Measurements from ENCODE around the gene SETBP1.

Gene SETBP1

GRCh38 chr18:45050712-45051601 is 370.3 kb downstream of the SETBP1 start:
- no peak for DNase-seq

DNA sequence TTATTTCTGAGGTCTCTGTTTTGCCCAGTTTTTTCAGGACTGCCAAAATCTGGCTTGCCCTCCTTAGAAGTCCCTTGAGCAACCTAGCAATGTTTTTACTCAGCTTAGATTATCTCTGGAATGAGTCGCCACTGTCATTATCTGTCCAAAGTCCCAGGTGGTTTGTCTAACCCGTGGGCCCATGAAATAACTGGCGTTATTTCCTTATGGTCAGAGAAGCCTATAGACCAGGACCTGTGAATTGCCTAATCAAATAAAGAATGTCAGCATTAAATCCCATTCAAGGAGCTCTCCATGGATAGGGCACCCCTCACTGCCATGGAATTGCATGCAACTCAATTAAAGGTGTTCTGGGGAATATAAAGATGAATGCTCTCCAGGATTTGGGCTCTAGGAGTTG is 373.9 kb downstream of the SETBP1 start:
- DNase-seq: no peak

DNA sequence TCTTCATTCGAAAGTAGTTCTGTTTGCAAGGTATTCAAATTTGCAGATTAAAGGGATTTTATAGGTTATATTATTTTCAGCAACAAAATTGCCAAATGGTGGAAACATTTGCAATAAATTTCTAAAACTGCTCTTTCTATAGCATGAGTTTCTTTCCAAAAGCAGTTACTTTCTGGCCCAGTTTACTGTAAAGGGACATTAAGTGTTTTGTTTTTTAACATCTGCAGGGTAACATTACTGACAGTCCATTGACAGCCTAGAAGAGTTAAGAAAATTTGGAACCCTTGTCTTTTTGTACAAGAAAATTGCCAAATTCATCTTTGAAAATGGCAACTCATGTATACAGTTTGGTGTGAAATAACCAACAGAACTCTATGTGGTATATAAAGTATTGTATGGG is 375.1 kb downstream of the SETBP1 start:
- DNase-seq: no peak

DNA sequence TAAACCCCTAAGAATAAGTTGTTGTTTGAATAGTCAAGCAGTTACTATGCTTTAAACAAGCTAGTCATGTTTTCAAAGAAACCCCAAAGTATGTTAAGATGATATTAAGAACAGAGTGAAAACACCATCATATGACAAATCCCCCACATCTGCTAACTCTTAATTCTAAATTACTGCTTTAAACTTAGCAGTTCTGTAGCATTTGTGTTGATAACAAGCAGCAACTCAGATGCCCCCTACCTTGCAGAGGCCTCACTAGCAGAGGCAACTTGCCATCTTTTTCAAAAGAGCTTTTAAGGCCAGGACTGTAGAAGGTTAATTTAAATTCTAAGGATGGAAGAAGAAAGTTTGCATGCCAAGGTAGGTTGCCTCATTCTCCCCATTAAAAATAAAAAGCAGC is 376.2 kb downstream of the SETBP1 start:
- no peak for DNase-seq

DNA sequence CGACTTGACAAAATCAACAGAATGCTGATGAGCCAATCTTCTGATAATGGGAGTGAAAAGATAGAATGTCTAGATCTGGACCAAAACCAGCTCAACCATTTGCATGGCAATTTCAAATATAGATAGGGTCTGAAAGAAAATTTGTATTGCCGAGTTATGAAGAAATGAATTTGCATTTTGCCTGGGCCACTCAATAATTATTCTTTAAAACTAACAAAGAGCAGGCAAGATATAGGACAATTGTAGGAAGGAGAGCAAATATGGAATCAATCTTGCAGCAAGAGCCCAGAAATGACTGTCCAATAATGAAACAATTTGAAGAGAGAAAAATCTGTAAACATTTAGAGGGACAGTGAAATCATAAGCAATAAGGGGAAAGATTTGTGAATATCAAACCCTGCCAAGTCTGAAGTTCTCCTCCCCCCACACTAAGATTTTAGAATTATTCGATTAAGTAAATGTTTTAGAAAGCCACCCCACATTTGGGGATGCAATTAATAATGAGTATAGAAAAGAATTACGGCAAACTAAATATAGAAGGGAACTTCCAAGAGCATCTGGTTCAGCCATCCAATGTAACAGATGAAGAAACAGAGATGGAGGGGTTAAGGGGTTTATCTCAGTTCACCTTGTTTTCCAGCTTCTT is 377.4 kb downstream of the SETBP1 start:
- no peak for DNase-seq

DNA sequence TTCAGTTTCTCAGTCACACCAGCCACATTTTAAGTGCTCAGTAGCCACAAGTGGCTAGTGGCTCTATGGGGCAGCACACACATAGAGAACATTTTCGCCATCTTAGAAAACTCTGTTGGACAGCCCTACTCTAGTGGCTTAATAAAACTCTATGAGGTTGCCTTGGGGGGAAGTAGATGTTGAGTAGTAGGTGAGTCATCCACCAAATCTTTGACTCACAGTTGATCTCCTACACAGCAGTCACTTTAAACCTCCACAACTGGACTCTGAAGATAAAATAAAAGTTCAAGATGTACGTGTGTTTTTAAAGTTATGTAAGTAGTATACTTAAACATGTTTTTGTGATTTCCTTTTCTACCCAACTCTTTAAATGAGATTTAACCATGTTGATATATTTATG is 379.0 kb downstream of the SETBP1 start:
- DNase-seq: no peak

DNA sequence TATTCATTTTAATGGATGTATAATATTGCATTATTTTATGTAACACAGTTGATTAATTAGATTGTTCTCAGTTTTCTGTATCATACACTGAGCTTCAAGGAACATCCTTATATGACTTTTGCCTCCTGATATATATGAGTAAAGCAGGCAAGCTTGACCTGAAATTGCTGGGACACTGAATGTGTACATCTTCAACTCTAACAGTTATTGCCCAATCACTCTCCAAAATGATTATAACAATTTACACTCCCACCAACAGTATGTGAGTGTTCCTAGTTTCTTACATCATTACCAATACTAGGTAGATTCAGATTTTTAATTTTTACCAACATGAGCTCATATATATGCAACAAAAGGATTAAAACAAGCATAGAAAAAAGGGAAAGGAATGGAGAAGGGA is 379.4 kb downstream of the SETBP1 start:
- no peak for DNase-seq

DNA sequence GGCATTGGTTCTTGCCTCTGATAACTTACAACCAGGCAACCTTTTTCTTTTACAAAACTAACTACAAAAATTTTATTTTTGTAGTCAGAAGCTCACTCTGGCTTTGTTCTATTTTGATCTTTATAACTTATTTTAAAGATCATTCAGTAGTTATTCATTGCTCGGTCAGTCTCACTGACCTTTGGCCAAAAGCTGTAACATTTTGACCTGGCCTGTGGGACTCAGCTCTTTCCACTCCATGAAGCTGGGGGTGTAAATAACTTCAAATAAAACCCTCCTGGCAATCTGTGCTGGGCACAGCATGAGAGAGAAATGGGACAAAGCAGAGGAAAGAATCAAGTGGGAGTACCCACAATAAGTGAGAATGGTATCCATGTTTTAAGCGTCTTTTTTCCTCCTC is 380.7 kb downstream of the SETBP1 start:
- DNase-seq: no peak

- DNase-seq: no peak
Measured at GRCh38 chr18:45063246-45064038, 382.8 kb downstream of the SETBP1 start.

- no peak for DNase-seq
Measured at GRCh38 chr18:45066210-45066609, 385.5 kb downstream of the SETBP1 start.

DNA sequence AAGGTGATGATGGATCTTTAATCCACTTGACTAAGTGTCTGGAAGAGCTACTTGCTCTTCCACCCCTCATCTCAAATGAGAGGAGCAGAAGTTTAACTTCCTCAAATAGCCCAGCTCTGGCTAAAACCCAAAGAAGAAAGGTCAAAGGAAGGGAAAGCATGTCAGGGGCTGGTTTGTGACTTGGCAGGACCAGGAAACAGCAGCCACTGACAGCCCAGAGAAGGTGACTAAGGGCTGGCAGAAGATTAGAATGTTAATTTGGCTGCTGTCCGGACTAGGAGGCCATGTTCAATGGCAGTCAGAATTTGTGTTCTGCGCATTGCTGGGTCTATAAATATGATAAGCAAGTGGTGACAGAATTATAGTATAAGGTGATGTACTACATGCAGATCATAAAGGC is 386.2 kb downstream of the SETBP1 start:
- DNase-seq: no peak

- DNase-seq: no peak
Measured at GRCh38 chr18:45068400-45069094, 387.9 kb downstream of the SETBP1 start.

DNA sequence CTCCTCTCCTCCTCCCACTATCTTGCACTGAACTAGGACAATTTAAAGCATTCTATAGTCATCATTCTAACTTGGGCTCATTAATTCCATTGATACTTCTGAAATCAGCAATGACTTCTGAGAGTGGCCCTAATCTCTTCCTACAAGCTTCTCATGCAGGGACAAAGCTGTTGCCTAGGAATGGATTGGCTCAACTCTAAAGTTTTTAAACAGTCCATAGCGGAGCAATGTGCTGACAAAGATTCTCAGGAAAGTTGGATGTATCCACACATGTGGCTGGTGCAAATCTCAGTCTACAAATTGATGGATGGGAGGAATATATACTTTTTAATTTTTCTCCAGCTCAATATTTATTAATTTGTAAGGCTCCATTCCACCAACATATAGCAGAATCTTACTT is 388.9 kb downstream of the SETBP1 start:
- no peak for DNase-seq

GRCh38 chr18:45071956-45072355 is 391.3 kb downstream of the SETBP1 start:
- no peak for DNase-seq

GRCh38 chr18:45073556-45073955 is 392.9 kb downstream of the SETBP1 start:
- DNase-seq: no peak

DNA sequence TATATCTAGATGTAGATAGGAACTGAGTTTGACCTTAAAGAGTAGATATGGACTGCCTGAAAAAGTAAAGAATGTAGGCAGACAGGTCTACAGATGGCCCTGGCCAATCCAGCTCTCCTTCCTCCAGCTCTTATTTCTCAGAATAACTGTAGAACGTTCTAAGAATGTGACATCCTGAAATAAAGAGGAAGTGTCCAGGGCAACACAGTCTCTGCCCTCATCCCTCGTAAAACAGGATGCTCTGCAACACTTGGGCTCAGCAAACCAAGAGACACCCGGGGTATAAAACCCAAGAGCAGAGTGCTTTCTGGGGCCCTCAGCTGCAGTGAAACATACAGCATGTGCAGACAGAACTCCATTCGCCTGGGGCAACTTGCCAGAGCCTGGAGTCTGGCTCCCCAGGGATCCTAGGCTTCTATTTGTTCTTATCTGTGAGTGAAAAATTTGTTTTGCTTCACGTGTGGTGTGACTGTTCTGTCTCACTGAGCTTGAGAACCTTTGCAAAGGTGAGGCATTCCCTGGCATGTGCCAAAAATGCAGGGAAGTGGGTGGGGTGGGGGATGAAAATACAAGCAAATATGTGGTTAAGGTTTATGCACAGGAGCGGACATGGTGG is 401.0 kb downstream of the SETBP1 start:
- no peak for DNase-seq

GRCh38 chr18:45083226-45083855 is 402.7 kb downstream of the SETBP1 start:
- no peak for DNase-seq

DNA sequence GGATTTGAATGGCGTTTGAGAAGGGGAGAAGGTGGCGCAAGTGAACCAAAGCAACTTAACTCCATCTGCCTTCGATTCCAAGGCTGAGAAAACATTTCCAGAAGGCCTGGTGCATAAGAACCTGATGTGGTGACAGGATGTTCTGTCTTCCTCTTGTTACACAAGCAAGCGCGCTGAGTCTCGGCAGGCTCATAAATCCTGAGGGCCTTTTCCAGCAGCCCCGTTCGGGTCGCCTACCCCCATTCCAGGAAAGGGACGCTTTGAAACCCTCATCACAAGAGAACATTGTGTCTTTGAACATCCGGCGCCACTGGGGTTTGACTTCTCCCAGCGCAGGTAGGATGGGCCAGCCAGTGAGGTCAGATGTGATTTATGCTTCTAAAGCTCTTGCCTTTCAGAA is 403.5 kb downstream of the SETBP1 start:
- no peak for DNase-seq

GRCh38 chr18:45085916-45086624 is 405.4 kb downstream of the SETBP1 start:
- no peak for DNase-seq

- no peak for DNase-seq
Measured at GRCh38 chr18:45086777-45087176, 406.1 kb downstream of the SETBP1 start.

DNA sequence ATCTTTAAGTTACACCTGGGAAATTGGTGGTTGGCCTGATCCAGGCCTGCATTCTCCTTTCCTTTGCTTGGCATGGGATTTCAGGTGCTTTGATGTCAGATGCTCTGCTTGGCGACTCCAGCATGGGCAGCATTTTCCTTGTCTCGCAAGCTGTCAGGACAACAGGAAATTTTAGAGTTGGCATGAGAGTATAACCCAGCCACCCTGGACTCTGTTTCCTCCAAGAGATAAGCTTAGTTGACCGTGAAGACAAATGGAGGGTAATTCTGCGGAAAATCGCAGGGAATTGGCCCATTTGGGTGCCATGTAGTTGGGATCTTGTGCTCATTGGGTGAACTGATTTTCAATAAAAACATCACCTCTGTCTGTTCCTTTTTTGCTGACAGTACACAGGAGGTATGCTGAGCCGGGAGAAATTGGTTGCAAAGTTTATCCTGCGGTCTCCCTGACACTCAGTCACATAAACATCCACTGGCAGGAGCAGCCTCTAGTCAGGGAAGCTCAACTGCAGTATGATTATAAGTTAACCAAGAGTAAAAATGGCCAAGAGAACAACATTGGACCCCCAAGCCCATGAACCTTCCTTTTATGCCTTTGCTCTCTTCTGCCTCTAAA is 409.9 kb downstream of the SETBP1 start:
- DNase-seq: no peak

All from NCI-H2227 treated with DMSO at 0.1 percent for 48 hours (cell line).